ENCODE results near the gene PRRG2. TPM values are rescaled to one million over a fixed set of nuclear protein-coding genes. Genes with fewer than 3 reads are reported as not detected.

Gene PRRG2
- total RNA-seq, 1 experiment from 2014 or later = 0.43 TPM

DNA sequence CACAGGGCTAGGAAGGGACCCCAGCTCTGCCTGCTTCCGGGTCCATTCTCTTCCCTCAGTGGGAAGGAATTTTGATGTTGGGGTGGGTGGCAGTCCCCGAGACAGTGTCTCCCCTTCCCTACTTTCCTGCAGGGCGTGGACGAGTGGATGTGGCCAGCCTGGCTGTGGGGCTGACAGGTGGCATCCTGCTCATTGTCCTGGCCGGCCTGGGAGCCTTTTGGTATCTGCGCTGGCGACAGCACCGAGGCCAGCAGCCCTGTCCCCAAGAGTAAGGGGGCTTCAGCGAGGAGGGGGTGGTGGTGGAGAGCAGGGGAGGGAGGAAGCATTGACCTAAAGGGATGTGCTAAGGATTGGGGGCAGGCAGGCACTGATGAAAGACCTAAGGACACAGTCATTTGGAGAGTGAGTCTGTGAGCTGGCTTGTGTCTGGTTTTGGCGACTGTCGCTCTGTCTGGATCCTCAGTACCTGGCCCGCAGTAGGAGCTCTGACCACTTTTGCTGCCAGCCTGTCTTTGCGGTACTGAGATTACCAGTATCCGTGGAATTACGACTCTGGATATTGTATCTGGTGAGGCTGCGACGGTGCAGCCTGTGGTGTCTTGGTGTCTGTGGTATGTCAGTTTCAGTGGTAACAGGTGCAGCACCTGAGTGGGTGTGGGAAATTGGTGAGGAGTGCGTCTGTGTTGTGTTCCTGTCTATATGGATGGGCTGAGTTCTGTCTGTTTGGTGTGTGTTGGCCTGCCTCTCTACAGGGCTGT lies 7.4 kb downstream of the PRRG2 start:
- no peak for DNase-seq (ENCODE audit: low spot score)

DNA sequence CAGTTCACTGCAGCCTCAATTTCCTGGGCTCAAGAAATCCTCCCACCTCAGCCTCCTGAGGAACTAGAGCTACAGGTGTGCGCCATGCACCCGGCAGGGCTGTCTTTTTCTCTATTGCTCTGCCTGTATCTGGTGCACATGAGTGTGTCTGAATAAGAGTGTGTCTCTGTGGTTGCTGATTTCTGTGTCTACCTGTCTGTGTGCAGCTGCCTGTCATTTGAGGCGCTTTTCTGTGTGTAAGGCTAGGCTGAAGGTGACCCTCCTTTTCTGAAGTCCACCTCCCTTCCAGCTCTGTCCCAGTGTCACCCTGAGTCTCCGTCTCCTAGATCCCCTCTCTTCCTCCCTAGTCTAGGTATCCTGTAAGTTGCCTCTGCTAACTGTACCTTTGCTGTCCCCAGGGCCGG lies 8.4 kb downstream of the PRRG2 start:
- no peak for DNase-seq (ENCODE audit: low spot score)

DNA sequence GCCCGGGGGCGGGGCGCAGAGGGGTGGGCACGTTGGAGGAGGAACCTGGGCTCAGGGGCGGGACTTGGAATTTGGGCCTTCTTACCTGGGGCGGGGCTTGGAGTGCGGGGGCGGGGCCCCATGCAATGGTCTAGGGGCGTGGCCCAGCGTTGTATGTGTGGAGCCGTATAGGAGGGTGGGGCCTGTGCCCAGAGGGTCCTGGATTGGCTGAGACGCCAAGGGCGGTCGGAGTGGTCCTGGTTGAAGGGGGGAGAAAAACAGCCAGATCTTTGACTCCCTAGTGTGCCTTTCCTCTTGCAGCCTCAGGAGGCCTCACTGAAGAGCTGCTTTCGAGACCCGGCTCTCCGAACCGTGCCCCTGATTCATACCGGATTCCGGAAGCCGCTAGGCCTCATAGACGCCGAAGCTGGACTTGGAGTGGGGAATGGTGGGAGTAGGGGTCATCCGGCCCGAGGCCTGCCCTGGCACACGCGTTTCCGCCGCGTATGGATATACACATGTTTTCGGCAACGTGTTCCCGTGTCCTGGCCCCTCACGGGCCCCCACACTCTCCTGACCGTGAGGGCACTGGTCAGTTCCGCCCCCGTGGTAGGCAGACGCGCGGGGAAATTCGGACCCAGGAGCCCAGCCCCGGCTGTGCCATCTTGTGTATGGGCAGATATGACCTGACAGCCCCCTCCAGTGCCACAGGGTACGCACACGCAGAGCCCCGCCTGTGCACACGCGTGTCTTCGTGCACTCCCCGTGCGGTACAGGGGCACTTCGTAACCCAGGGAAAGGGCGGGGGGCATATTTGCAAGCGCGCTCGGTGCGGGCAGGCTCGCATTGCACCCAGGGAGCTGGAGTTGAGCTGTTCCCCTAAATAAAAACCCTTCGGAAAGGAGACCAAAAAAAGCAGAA lies 9.2 kb downstream of the PRRG2 start:
- peak; percentile 96 for DNase-seq (ENCODE audit: low spot score)

DNA sequence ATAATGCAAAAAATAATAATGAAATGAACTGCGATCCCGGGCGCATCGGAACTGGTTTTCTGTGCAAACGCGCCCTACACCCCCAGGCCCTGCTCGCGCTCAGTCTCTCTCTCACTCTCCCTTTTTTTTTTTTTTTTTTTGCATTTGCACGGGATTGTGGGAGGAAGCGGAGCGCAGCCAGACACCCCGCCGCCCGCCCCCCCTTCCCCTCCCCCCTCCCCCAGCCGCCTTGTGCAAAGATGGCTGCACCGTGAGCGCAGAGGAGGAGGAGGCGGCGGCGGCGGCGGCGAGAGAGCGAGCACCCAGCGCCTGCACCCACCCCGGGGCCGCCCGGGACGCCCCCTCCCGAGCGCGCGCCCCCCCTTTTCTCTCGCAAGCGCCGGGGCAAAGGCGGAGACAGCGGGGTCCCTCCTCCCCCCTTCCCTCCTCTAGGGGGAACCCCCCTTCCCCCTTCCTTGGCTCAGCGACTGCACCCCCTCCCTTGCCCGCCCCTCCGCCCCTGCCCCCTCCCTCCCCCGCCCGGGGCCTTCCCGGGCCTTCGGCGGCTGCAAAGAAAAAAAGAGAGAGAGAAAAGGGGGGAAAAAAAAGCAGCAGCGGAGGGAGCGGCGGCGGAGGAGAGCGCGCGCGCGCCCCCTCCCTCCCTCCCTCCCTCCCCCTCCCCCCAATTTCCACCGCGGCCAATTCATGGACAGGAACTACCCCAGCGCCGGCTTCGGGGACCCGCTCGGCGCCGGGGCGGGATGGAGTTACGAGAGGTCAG lies 10.0 kb downstream of the PRRG2 start, which contains the start of gene PRR12:
Gene PRR12, plus strand, starts transcription at position 212 of the 760 bp plus-strand sequence. Its CDS starts 473 bp downstream, at position 685.
- DNase-seq (ENCODE audit: low spot score) = peak; percentile 64

DNA sequence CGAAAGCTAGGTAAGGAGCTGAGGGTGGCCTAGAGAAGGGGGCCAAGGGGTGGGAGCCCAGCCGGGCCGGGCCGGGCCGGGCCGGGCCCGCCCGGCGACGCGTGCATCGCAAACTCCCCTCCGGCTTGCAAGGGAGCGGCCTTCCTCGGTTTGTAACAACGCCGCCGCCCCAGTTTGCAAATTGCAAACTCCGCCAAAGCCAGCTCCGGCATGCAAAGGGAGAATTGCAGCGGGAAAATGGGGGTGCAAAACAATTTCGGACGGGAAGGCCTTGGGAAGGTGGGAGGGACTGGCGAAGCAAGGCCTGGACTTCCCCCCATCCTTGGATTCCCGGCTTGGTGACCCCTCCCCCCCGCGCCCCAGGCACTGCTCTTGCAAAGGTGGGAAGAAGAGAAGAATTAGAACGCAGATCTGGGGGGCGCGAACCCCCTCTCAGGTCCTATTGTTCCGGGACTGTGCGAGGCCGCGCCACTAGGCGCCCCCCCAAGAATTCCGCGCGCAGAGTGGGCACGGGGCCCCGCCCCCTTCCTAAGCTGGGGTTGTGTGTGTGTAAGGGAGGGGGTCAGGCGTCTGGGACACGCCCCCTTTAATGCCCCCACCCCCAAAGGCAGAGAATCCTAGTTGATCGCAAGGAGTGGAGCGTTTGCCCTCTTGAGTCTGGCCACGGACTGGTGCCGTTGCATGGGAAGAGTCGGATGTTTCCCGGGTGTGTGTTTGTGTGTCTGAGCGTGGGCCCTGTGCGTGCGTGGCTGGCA lies 10.8 kb downstream of the PRRG2 start:
- peak; percentile 50 for DNase-seq (ENCODE audit: low spot score)

DNA sequence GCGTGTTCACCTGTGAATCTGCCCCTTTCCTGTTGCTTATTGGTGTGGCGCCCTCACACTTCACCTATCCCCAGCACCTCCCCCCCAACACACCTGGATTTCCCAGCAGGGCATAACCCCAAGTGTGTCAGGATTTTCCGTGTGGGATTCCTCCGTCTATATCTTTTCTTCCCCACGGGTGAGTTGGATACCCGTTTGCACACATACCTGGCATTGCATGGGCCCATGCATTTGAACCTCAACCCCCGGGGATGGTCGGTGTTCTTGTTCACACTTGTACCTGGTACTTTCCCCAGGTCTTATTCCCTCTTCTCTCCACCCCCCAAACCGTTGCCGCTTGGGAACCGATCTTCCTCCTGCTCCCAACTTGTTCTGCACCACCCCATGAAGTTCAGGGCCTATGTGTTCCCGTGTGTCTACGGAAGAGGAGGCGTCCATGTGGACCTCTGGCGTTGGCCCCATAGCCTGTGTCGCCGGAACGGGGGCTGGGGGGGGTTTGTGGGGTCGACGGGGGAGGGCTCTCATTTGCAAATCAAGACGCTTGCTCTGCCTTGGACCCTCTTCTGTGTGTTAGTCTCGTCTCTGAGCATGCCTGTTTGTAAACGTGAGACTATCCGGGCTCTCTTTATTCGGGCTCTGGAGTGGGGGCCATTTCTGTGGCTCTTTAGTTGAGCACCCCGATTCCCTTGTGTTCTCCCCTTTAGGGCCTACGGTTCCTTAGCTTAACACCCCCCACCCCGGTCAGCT lies 11.5 kb downstream of the PRRG2 start:
- DNase-seq (ENCODE audit: low spot score) = no peak

DNA sequence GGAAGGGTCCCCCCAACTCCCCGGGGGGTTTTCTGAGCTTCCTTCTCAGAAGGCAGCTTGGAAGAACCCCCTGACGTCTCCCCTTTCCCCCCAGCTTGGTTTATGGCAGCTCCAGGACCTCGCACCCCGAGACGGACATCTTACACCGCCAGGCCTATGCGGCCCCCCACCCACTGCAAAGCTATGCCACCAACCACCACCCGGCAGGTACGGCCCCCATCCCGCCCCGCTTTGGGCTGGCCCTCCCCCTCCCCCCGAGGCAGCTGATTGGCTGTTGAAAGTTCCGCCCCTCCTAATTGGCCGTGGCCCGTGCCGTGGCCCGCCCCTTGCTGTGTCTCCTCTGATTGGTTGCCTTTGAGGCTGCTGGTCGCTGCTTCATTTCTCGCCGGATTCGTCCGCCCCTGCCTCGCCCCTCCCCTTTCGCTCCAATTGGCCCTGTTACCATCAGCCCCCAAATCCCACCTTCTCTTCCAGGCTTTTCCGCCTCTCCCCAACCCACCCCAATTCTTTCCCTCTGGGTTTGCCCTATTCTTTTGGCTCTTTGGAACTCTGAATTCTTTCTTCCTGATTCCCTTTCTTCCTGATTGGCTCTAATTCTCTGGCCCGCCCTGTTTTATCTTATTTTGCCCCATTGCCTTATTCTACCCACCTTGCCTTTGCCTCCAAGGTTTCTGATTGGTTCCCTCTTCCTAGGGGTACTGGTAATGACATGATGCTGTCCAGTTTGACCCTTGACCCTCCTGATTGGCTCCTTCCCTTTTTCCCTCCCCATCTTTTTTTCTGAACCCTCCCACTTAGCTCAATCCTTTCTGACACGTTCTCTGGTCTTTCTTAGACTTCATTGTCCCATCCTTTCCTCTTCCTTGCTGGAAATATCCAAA lies 12.4 kb downstream of the PRRG2 start:
- peak; percentile 72 for DNase-seq (ENCODE audit: low spot score)

DNA sequence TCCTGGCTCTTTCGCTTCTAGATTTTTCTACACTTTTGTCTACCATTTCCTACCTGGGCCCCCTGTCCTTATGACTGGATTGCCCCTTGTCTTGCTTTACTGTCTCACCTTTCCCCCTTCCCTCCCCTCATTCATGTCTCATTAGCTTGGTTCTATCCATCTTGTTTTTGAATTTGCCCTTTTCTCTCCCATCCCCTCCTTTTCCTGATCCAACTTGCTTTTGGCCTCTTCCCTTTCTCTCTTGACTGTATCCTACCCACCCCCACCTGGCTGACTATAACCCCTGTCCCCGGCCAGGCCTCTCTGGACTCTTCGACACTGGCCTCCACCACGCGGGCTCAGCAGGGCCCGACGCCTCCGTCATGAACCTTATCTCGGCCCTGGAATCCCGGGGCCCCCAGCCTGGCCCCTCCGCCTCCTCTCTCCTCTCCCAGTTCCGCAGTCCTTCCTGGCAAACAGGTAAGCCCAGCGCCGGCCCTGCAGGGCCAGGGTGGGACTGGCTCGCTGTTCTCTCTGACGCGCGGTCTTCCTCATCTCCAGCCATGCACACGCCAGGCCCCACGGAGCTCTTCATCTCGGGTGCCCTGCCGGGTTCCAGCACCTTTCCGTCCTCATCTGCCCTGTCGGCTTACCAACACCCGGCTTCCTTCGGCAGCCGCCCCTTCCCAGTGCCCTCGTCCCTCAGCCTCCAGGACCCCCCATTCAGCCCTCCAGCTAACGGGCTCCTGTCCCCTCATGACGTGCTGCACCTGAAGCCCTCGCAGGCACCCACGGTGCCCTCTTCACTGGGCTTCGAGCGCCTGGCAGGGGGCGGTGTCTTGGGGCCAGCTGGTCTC lies 13.3 kb downstream of the PRRG2 start:
- DNase-seq (ENCODE audit: low spot score) = no peak

DNA sequence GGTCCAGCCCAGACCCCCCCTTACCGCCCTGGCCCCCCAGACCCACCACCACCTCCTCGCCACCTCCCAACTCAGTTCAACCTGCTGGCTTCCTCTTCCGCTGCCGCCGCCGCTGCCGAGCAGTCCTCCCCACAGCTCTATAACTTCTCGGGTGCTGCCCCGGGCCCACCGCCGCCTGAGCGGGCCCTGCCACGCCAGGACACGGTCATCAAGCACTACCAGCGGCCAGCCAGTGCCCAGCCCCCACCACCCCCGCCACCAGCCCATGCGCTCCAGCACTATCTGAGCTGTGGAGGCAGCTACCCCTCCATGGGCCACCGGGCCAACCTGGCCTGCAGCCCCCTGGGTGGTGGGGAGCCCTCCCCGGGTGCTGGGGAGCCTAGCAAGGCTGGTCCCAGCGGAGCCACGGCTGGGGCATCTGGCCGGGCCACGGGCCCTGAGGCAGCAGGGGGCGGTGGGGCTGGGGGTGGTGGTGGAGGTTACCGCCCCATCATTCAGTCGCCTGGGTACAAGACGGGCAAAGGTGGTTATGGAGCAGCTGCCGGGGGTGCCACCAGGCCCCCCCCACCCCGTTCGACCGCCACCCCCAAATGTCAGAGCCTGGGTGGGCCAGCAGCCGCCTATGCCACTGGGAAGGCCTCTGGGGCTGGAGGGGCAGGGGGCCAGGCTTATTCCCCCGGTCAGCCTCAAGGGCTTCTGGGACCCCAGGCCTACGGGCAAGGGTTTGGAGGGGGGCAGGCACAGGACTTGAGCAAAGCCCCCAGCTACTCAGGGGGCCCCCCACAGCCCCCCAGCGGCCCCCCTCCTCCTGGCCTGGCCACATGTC lies 14.1 kb downstream of the PRRG2 start:
- no peak for DNase-seq (ENCODE audit: low spot score)

DNA sequence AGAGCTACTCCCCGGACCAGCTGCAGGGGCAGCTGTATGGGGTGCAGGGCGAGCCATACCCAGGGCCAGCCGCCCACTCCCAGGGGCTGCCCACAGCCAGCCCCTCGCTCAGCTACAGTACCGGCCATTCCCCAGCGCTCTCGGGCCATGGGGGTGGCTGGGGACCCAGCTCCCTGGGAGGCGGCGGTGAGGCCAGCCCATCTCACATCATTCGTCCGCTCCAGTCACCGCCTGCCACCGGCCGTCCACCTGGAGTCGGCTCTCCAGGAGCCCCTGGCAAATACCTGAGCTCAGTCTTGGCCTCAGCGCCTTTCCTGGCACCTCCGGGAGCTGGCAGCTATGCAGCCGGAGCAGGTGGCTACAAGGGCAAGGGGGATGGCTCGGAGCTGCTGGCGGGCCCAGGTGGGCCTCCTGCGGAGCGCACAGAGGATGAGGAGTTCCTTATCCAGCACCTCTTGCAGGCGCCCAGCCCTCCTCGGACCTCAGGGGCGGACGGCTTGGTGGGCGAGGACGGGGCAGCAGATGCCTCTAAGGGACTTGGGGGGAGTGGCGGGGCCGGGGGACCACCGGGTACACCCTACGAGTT lies 14.8 kb downstream of the PRRG2 start:
- DNase-seq (ENCODE audit: low spot score) = no peak

DNA sequence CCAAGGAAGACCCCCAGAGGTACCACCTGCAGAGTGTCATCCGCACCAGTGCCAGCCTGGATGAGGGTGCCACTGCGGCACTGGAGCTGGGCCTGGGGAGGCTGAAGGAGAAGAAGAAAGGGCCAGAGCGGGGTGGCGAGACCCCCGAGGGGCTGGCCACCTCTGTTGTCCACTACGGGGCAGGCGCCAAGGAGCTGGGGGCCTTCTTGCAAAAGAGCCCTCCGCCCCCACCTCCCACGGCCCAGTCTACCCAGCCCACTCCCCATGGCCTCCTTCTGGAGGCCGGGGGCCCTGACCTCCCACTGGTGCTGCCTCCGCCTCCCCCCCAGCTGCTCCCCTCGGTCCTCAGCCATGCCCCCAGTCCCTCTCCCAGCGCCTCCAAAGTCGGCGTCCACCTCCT lies 15.3 kb downstream of the PRRG2 start:
- DNase-seq (ENCODE audit: low spot score) = no peak

DNA sequence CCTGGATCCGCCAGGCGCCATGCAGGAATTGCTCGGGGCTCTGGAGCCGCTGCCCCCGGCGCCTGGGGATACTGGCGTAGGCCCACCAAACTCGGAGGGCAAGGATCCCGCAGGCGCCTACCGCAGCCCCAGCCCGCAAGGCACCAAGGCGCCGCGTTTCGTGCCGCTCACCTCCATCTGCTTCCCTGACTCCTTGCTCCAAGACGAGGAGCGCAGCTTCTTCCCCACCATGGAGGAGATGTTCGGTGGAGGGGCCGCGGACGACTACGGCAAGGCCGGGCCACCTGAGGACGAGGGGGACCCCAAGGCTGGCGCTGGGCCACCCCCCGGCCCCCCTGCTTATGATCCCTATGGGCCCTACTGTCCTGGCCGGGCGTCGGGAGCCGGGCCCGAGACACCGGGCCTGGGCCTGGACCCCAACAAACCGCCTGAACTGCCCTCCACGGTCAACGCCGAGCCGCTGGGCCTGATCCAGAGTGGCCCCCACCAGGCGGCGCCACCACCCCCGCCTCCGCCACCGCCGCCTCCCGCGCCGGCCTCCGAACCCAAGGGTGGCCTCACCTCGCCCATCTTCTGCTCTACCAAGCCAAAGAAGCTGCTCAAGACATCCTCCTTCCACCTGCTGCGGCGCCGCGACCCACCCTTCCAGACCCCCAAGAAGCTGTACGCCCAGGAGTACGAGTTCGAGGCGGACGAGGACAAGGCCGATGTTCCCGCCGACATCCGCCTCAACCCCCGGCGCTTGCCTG lies 16.0 kb downstream of the PRRG2 start:
- no peak for DNase-seq (ENCODE audit: low spot score)

DNA sequence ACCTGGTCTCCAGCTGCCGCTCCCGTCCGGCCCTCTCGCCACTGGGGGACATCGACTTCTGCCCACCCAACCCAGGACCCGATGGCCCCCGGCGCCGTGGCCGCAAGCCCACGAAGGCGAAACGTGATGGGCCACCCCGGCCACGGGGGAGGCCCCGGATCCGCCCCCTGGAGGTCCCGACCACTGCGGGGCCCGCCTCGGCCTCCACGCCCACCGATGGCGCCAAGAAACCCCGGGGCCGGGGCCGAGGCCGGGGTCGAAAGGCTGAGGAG lies 16.5 kb downstream of the PRRG2 start:
- DNase-seq (ENCODE audit: low spot score) = no peak

DNA sequence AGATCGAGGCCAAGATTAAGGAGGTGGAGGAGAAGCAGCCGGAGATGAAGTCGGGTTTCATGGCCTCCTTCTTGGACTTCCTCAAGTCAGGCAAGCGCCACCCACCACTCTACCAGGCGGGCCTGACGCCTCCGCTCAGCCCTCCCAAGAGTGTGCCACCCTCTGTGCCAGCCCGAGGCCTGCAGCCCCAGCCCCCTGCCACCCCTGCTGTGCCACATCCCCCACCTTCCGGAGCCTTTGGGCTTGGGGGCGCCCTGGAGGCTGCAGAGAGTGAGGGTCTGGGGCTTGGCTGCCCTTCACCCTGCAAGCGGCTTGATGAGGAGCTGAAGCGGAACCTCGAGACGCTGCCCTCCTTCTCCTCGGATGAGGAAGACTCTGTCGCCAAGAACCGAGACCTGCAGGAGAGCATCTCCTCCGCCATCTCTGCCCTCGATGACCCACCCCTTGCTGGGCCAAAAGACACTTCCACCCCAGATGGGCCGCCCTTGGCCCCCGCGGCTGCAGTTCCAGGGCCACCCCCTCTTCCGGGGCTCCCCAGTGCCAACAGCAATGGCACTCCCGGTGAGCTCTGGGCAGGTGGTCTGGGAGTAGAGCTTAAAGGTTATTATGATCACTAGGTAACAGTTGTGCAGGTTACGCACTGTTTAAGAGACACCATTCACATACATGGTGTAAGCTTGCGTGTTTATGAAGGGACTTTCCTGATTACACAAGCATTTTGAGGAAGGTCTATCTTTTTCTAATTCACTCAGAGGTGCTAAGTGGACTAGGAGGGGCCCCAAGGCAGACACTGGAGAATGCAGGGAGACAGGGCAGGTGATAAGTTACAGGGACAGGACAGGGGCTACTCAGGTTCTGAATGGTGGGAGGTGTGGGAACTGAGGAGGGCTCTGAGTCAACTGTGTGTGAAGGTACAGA lies 18.5 kb downstream of the PRRG2 start:
- DNase-seq (ENCODE audit: low spot score) = no peak

DNA sequence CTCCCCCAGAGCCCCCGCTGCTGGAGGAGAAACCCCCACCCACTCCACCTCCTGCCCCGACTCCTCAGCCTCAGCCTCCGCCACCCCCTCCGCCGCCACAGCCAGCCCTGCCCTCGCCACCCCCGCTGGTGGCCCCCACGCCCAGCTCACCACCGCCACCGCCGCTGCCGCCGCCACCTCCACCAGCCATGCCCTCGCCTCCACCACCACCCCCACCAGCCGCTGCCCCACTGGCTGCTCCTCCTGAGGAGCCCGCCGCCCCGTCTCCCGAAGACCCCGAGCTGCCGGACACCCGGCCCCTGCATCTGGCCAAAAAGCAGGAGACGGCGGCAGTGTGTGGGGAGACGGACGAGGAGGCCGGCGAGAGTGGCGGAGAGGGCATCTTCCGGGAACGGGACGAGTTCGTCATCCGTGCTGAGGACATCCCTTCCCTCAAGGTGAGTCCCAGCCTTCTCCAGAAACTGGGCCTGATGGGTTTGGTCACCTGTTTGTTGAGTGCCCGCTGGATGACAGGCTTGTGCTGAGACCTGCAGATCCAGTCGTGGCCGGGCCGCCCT lies 20.4 kb downstream of the PRRG2 start:
- no peak for DNase-seq (ENCODE audit: low spot score)

DNA sequence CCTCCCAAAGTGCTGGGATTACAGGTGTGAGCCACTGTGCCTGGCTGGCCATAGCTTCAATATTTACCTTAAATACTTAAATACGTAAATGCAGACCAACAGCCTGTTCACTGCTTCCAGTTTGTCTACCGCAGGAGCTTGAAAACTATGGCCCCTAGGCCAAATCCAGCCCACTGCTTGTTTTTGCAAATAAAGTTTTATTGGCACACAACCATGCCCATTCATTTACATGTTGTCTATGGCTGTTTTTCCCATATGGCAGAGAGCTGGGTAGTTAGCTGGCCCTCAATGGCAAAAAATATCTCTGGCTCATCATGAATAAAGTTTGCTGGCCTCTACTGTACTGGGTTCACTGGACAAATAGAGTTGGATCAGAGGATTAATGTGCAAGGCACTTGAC lies 21.7 kb downstream of the PRRG2 start:
- DNase-seq (ENCODE audit: low spot score) = no peak

Data from A172 (cell line).